Keratinocyte (primary cell): ENCODE data around the gene TP63. TPM values are rescaled to one million over a fixed set of nuclear protein-coding genes. Genes with fewer than 3 reads are reported as not detected.

Experiments
- DNase-seq: peaks from one replicate; pipeline ENCODE4 v3.0.0-alpha.2; 2011; ENCODE audit warnings: low read depth, missing footprints, low spot score
- FAIRE-seq: peaks from 2 replicates; lab custom pipeline; 2011; peaks lifted over from hg19 to GRCh38; lab: Jason Lieb, UNC
- H2AFZ ChIP-seq: 2 replicates; pipeline ENCODE4 v1.6.0; 2012; ENCODE audit warnings: low read length, control low read depth, inconsistent platforms; ENCODE audit not compliant: control insufficient read depth
- H3K27ac ChIP-seq: 2 replicates; pipeline ENCODE4 v1.5.1; 2011; ENCODE audit warnings: low read length; ENCODE audit not compliant: control insufficient read depth, insufficient read depth
- H3K27me3 ChIP-seq: 3 replicates; pipeline ENCODE4 v1.6.0; 2011; ENCODE audit warnings: low read length; ENCODE audit not compliant: control insufficient read depth, insufficient read depth; ENCODE audit errors: extremely low read depth
- H3K36me3 ChIP-seq, 2 experiments: 2 replicates in 1 of 2; 3 replicates in 1 of 2; pipeline ENCODE4 v1.5.1; 2011; ENCODE audit warnings: low read length in 2 of 2, mild to moderate bottlenecking in 1 of 2; ENCODE audit not compliant: control insufficient read depth in 2 of 2, insufficient read depth in 2 of 2; ENCODE audit errors: extremely low read depth in 1 of 2
- H3K4me1 ChIP-seq: 3 replicates; pipeline ENCODE4 v1.5.1; 2011; ENCODE audit warnings: low read length; ENCODE audit not compliant: control insufficient read depth, insufficient read depth; ENCODE audit errors: extremely low read depth
- H3K4me2 ChIP-seq: 3 replicates; pipeline ENCODE4 v1.6.0; 2011; ENCODE audit warnings: low read depth, low read length; ENCODE audit not compliant: control insufficient read depth, insufficient read depth; ENCODE audit errors: extremely low read depth
- H3K4me3 ChIP-seq, 3 experiments: fragments of 200-600 bp in 1 of 3; sonication (generic) in 1 of 3; 2 replicates in 2 of 3; 3 replicates in 1 of 3; pipeline ENCODE4 v1.5.1; 2011 to 2016; ENCODE audit warnings: low read length in 3 of 3, mild to moderate bottlenecking in 3 of 3, control low read depth in 2 of 3, inconsistent platforms in 1 of 3, low read depth in 1 of 3, mixed read lengths in 1 of 3, mixed run types in 1 of 3, moderate library complexity in 1 of 3; ENCODE audit not compliant: control insufficient read depth in 2 of 3, insufficient read depth in 2 of 3; ENCODE audit errors: extremely low read depth in 1 of 3
- H3K79me2 ChIP-seq: 2 replicates; pipeline ENCODE4 v1.6.0; 2012; ENCODE audit warnings: low read length; ENCODE audit not compliant: control insufficient read depth, insufficient read depth
- H3K9ac ChIP-seq: 3 replicates; pipeline ENCODE4 v1.6.0; 2011; ENCODE audit warnings: low read length; ENCODE audit not compliant: control insufficient read depth, insufficient read depth; ENCODE audit errors: extremely low read depth
- H3K9me1 ChIP-seq: 3 replicates; pipeline ENCODE4 v1.6.0; 2011; ENCODE audit warnings: low read length; ENCODE audit not compliant: control insufficient read depth, insufficient read depth; ENCODE audit errors: extremely low read depth
- H3K9me3 ChIP-seq: 2 replicates; pipeline ENCODE4 v1.5.1; 2012; ENCODE audit warnings: low read depth, low read length; ENCODE audit not compliant: control insufficient read depth
- H4K20me1 ChIP-seq: 3 replicates; pipeline ENCODE4 v1.6.0; 2011; ENCODE audit warnings: low read length; ENCODE audit not compliant: control insufficient read depth, insufficient read depth; ENCODE audit errors: extremely low read depth
- CTCF ChIP-seq, 3 experiments: IDR thresholded peaks in 1 of 3; conservative IDR thresholded peaks in 1 of 3; optimal IDR thresholded peaks in 1 of 3; 2 replicates in 2 of 3; 3 replicates in 1 of 3; pipeline versions ENCODE3 to v1.5.1; 2011; ENCODE audit warnings: low read length in 3 of 3, mild to moderate bottlenecking in 3 of 3, moderate library complexity in 2 of 3, control low read depth in 1 of 3, inconsistent platforms in 1 of 3; ENCODE audit not compliant: insufficient read depth in 2 of 3; ENCODE audit errors: extremely low read depth in 1 of 3
- EZH2 ChIP-seq: IDR thresholded peaks from one replicate; pipeline ENCODE4 v1.6.1; 2012; ENCODE audit warnings: inconsistent platforms, mild to moderate bottlenecking, low read length, moderate library complexity
- dilution Hi-C: fragments of 300-500 bp; cut with MboI; formaldehyde crosslinking; loops from one replicate; pipeline ENCODE4 v1.7.0; 2020; ENCODE audit warnings: low sequenced_read_pairs; ENCODE audit not compliant: extremely low pct_ligation_motif_present
- polyA plus RNA-seq, 5 experiments: library from polyadenylated mRNA; depleted of rRNA in 3 of 5; stranded (reverse) in 3 of 5; stranded (forward) in 1 of 5; unstranded in 1 of 5; fragments of >200 nt; gene quantifications; 1 replicate in 1 of 5; 2 replicates in 3 of 5; 3 replicates in 1 of 5; pipeline versions ENCODE4 v1.2.1 to v1.2.3, GENCODE V29; 2011 to 2012; ENCODE audit warnings: missing spikeins in 2 of 5, low read depth in 1 of 5, low replicate concordance in 1 of 5

The TP63 gene
- polyA plus RNA-seq, 1 donor (not counting 4 experiments of a cell fraction or from before 2014, with no cell fraction given) = 214 TPM

- no peaks in the 10 kb centered on the region for H3K9me3 ChIP-seq
- no peak overlapping the region for H3K4me2 ChIP-seq
- no peak for FAIRE-seq
- no peak overlapping the region for H3K4me3 ChIP-seq
- no peak overlapping the region for H3K27ac ChIP-seq
- TF ChIP-seq CTCF (optimal IDR thresholded peaks at IDR 0.05 in 1 of 3, IDR thresholded peaks at IDR 0.05 in 1 of 3, conservative IDR thresholded peaks at IDR 0.05 in 1 of 3; ENCODE audit: extremely low read depth in 1 of 3, insufficient read depth in 2 of 3, low read length in 3 of 3) (no peak), EZH2 (no peak)
- H4K20me1 ChIP-seq = no peaks in the 10 kb centered on the region
- DNase-seq = no peak
- H3K9me1 ChIP-seq = no peaks in the 10 kb centered on the region
- no peak overlapping the region for H3K9ac ChIP-seq
- dilution Hi-C loops = no loop called here
- H3K79me2 ChIP-seq = no peaks in the 10 kb centered on the region
- no peak overlapping the region for H2AFZ ChIP-seq
- H3K36me3 ChIP-seq = no peaks in the 10 kb centered on the region
- H3K27me3 ChIP-seq = no peaks in the 10 kb centered on the region
- peaks cover 15% of the 10 kb centered on the region for H3K4me1 ChIP-seq
Measured at GRCh38 chr3:189724356-189724755, 93.2 kb downstream of the TP63 start.

GRCh38 chr3:189726277-189726676 lies 95.1 kb downstream of the TP63 start:
- no peak for FAIRE-seq
- no peak for DNase-seq

More at GRCh38 chr3:189726277-189726676, 95.1 kb downstream of the TP63 start:
- Histone ChIP-seq H2AFZ (no peak overlapping the region), H3K36me3 (no peaks in the 10 kb centered on the region), H3K27me3 (no peaks in the 10 kb centered on the region), H3K4me3 (no peak overlapping the region), H3K4me2 (peak overlapping the region; percentile 40), H3K9me1 (no peaks in the 10 kb centered on the region), H3K79me2 (no peaks in the 10 kb centered on the region), H4K20me1 (no peaks in the 10 kb centered on the region), H3K9ac (no peak overlapping the region), H3K4me1 (peaks cover 15% of the 10 kb centered on the region), H3K27ac (no peak overlapping the region), H3K9me3 (no peaks in the 10 kb centered on the region)
- TF ChIP-seq EZH2 = no peak
- no peak for TF ChIP-seq CTCF (optimal IDR thresholded peaks at IDR 0.05 in 1 of 3, IDR thresholded peaks at IDR 0.05 in 1 of 3, conservative IDR thresholded peaks at IDR 0.05 in 1 of 3; ENCODE audit: extremely low read depth in 1 of 3, insufficient read depth in 2 of 3, low read length in 3 of 3)
- dilution Hi-C loops = no loop called here
